GM06990 (cell line): ENCODE data around the gene NISCH.

Source experiments
- DNase-seq: peaks from one replicate; pipeline ENCODE4 v3.0.0-alpha.2; 2011; ENCODE audit not compliant: insufficient read length; ENCODE audit errors: extremely low read depth
- H3K27me3 ChIP-seq: replicated peaks from 2 replicates; pipeline ENCODE4 v1.6.0; 2011; ENCODE audit warnings: low read length; ENCODE audit not compliant: control insufficient read depth, insufficient read depth
- H3K36me3 ChIP-seq: 2 replicates; pipeline ENCODE4 v1.5.1; 2011; ENCODE audit warnings: low read length; ENCODE audit not compliant: control insufficient read depth, insufficient read depth
- H3K4me3 ChIP-seq: replicated peaks from 2 replicates; pipeline ENCODE4 v1.5.1; 2011; ENCODE audit warnings: low read depth, mild to moderate bottlenecking, control low read depth, low read length
- TF ChIP-seq, protein P1 (sequence below): IDR thresholded peaks from 2 replicates; pipeline ENCODE4 v1.5.1; 2011; ENCODE audit warnings: low read length, control low read depth, mild to moderate bottlenecking, inconsistent platforms; ENCODE audit not compliant: insufficient read depth, poor library complexity, severe bottlenecking

The NISCH gene

GRCh38 chr3:52517796-52518722 is 62.7 kb downstream of the NISCH start:
- H3K4me3 ChIP-seq: no peak overlapping the region
- TF ChIP-seq, protein P1, sequence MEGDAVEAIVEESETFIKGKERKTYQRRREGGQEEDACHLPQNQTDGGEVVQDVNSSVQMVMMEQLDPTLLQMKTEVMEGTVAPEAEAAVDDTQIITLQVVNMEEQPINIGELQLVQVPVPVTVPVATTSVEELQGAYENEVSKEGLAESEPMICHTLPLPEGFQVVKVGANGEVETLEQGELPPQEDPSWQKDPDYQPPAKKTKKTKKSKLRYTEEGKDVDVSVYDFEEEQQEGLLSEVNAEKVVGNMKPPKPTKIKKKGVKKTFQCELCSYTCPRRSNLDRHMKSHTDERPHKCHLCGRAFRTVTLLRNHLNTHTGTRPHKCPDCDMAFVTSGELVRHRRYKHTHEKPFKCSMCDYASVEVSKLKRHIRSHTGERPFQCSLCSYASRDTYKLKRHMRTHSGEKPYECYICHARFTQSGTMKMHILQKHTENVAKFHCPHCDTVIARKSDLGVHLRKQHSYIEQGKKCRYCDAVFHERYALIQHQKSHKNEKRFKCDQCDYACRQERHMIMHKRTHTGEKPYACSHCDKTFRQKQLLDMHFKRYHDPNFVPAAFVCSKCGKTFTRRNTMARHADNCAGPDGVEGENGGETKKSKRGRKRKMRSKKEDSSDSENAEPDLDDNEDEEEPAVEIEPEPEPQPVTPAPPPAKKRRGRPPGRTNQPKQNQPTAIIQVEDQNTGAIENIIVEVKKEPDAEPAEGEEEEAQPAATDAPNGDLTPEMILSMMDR: no peak

DNA sequence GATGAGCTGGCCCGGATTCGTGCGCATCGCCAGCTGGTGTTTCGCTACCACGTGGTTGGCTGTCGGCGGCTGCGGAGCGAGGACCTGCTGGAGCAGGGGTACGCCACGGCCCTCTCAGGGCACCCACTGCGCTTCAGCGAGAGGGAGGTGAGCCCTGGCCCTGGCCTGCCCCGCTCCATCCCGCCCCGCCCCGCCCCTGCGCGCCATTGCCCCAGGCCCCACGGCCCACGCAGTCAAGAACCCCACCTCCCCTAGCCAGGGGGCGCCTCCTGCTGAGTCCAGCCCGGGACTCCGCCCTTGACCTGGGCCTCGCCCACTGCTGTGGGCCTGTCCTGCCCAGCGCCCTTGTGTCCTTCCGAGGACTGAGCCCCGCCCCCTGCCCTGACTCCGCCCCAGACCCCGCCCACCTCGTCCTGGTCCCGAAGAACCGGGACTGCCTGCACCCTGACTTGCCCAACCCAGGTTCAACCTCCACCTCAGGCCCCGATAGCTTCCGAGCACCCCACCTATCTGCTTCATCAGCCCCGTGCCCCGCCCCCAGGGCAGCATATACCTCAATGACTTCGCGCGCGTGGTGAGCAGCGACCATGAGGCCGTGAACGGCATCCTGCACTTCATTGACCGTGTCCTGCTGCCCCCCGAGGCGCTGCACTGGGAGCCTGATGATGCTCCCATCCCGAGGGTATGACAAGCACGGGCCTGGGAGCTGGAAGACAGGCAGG is 63.5 kb downstream of the NISCH start:
- DNase-seq: no peak
- no peak overlapping the region for H3K4me3 ChIP-seq
- H3K27me3 ChIP-seq: no peaks in the 10 kb centered on the region
- TF ChIP-seq, protein P1: no peak
- no peaks in the 10 kb centered on the region; the same call in 1 of the 2 replicates for H3K36me3 ChIP-seq

More at GRCh38 chr3:52517796-52518722, 62.7 kb downstream of the NISCH start:
- Histone ChIP-seq H3K27me3 (no peaks in the 10 kb centered on the region; the same call in 1 of the 2 replicates), H3K36me3 (no peaks in the 10 kb centered on the region)
- DNase-seq: no peak

DNA sequence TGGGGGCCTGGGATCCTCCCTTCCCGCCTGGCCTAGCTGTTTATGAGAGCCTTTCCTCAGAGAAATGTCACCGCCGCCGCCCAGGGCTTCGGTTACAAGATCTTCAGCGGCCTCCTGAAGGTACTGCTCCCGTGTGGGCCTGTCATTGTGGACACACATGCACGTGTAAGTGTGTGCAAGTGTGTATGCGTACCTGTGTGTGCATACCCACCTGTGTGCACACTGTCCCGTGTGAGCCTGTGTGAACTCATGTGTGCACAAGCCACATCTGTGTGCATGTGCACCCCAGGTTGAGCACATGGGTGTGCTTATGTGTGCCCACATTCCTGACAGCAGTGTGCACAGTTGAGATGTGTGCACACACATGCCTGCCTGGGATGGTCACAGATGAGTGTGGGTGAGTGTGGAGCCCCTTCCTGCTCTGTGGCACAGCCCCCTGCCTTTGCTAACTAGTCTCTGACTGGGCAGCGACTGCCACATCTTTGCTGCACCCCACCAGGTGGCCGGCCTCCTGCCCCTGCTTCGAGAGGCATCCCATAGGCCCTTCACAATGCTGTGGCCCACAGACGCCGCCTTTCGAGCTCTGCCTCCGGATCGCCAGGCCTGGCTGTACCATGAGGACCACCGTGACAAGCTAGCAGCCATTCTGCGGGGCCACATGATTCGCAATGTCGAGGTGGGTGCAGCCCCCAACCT is 64.2 kb downstream of the NISCH start:
- no peak for DNase-seq
- Histone ChIP-seq H3K36me3 (peaks cover 5% of the 10 kb centered on the region), H3K27me3 (no peaks in the 10 kb centered on the region), H3K4me3 (no peak overlapping the region)
- TF ChIP-seq, protein P1: no peak

DNA sequence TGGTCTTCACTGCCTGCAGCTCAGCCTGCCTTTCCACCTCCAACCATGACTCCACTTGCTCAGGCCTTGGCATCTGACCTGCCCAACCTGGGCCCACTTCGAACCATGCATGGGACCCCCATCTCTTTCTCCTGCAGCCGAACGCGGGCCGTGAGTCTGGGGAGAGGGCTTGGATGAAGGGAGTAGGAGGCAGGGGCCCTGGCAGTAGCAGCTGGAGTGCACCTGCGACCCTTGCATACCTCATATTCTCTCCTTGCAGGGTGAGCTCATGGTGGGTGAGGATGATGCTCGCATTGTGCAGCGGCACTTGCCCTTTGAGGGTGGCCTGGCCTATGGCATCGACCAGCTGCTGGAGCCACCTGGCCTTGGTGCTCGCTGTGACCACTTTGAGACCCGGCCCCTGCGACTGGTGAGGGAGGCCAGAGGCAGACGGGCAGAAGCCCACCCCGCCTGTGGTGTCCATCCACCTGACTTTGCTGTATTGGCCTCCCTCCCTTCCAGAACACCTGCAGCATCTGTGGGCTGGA is 64.8 kb downstream of the NISCH start:
- Histone ChIP-seq H3K4me3 (no peak overlapping the region), H3K36me3 (peaks cover 7% of the 10 kb centered on the region), H3K27me3 (no peaks in the 10 kb centered on the region)
- no peak for DNase-seq
- TF ChIP-seq, protein P1: no peak

DNA sequence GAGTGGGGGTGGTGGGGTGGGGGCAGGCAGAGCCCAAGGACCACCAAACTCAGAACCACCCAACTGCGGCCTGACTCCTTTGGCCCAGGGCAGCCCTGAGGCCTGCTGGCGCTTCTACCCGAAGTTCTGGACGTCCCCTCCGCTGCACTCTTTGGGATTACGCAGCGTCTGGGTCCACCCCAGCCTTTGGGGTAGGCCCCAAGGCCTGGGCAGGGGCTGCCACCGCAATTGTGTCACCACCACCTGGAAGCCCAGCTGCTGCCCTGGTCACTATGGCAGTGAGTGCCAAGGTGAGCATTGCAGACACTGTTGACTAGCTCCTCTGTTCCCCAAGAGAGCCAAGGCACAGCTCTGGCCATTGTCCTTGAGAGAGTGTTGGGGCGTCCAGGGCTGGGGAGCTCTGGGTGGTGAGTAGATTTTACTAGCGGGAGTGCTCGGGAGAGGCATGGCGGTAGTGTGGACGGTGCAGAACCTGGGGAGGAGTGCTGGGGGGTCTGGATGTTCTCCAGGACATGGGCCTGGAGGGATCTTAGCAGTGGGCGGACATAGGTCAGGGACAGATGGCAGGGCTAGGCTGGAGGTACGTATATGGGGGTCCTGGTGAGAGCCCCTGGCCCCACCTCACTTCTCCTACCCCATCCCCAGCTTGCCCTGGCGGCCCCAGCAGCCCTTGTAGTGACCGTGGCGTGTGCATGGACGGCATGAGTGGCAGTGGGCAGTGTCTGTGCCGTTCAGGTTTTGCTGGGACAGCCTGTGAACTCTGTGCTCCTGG is 65.5 kb downstream of the NISCH start:
- H3K4me3 ChIP-seq: no peak overlapping the region

More for the DNA sequence above, 65.5 kb downstream of the NISCH start:
- DNase-seq: no peak
- H3K36me3 ChIP-seq: peaks cover 7% of the 10 kb centered on the region
- TF ChIP-seq, protein P1: no peak
- H3K27me3 ChIP-seq: no peaks in the 10 kb centered on the region
